Measurements from ENCODE around the gene TEKT2.

DNA sequence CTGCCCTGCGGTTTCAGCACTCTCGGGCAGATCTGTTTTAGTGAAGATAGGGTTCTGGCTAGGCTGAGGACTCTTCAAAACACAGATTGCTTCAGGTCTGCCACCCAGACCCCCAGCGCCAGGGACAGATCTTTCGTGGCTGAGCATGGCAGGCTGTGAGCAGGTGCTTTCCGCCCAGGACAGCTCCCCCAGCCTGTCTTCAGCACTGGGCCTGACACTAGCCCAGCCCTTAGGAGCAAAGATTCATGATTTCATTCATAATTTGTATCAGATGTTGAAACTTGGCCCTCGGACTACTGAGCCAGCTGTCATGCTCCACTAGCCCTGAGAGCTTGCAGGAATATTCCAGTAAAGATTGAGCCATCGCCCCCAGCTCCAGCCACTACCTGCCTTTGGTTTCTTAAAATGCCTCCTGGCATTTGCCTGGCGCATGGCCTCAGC lies 10.7 kb downstream of the TEKT2 start:
- TF ChIP-seq, protein P1, sequence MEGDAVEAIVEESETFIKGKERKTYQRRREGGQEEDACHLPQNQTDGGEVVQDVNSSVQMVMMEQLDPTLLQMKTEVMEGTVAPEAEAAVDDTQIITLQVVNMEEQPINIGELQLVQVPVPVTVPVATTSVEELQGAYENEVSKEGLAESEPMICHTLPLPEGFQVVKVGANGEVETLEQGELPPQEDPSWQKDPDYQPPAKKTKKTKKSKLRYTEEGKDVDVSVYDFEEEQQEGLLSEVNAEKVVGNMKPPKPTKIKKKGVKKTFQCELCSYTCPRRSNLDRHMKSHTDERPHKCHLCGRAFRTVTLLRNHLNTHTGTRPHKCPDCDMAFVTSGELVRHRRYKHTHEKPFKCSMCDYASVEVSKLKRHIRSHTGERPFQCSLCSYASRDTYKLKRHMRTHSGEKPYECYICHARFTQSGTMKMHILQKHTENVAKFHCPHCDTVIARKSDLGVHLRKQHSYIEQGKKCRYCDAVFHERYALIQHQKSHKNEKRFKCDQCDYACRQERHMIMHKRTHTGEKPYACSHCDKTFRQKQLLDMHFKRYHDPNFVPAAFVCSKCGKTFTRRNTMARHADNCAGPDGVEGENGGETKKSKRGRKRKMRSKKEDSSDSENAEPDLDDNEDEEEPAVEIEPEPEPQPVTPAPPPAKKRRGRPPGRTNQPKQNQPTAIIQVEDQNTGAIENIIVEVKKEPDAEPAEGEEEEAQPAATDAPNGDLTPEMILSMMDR (conservative IDR thresholded peaks at IDR 0.05; ENCODE audit: low read length) = no peak
- no peak for TF ChIP-seq EZH2phosphoT487 (IDR thresholded peaks at IDR 0.05; ENCODE audit: borderline replicate concordance)

Data from Loucy (cell line).